Esophagus mucosa (tissue), 1 donor: Measurements from ENCODE around the gene OR6B1. TPM values are rescaled to one million over a fixed set of nuclear protein-coding genes. Genes with fewer than 3 reads are reported as not detected.
"Not testable (repeated sequence)": the region's sequence is repeated elsewhere in the genome, so short reads cannot be mapped to it uniquely, and the experiment has no call there.

ENCODE experiments used
- ATAC-seq: fragments of 200-7000 bp; cut with Tn5 transposase; one replicate; pipeline ENCODE4 v1.9.1; 2020
- total RNA-seq: library from RNA; stranded (reverse); gene quantifications from one replicate; pipeline ENCODE4 v1.2.4, GENCODE V29; 2023
- donor health status: DM: yes; HTN: yes; CAD: no.

OR6B1 gene
- total RNA-seq, 1 donor from 2014 or later, result not detected

- ATAC-seq, result no peak
Measured at GRCh38 chr7:144048648-144049047, 48.5 kb downstream of the OR6B1 start, which contains the start of gene OR2A5. Gene OR2A5, plus strand, starts transcription at chr7:144048948. Its CDS starts 1,454 bp downstream, at chr7:144050402.

- ATAC-seq, result no peak
Measured at GRCh38 chr7:144049491-144049890, 49.4 kb downstream of the OR6B1 start.

GRCh38 chr7:144050093-144050492, 50.0 kb downstream of the OR6B1 start:
- ATAC-seq, result no peak

GRCh38 chr7:144050884-144051283, 50.8 kb downstream of the OR6B1 start:
- ATAC-seq, result not testable (repeated sequence)

- no peak for ATAC-seq
Measured at GRCh38 chr7:144057954-144058353, 57.8 kb downstream of the OR6B1 start.

Other genes with a start within 250 kb of the OR6B1 start
- 0.16 TPM for gene CTAGE6, start 242.6 kb upstream of the OR6B1 start, total RNA-seq
- 12.6 TPM for gene TCAF1, start 98.1 kb upstream of the OR6B1 start, total RNA-seq
- not detected for gene OR2F2, start 65.1 kb upstream of the OR6B1 start, total RNA-seq
- not detected for gene OR2F1, start 45.5 kb upstream of the OR6B1 start, total RNA-seq
- not detected for gene OR2A5, start 48.6 kb downstream of the OR6B1 start, total RNA-seq
- gene OR2A25, start 69.5 kb downstream of the OR6B1 start, total RNA-seq, result not detected
- not detected for gene OR2A12, start 86.0 kb downstream of the OR6B1 start, total RNA-seq
- not detected for gene OR2A2, start 109.3 kb downstream of the OR6B1 start, total RNA-seq
- gene OR2A14, start 122.9 kb downstream of the OR6B1 start, total RNA-seq, result not detected
- 3.1 TPM for gene CTAGE4, start 183.1 kb downstream of the OR6B1 start, total RNA-seq
- 19.7 TPM for gene ARHGEF35, start 195.5 kb downstream of the OR6B1 start, total RNA-seq
- gene OR2A42, start 239.3 kb downstream of the OR6B1 start, total RNA-seq, result not detected